ENCODE data around the gene CHRM2. TPM values are rescaled to one million over a fixed set of nuclear protein-coding genes. Genes with fewer than 3 reads are reported as not detected.

Gene CHRM2
- total and polyA plus RNA-seq, 9 of the 15 experiments (the other 6 are each of a cell fraction or from before 2014, with no cell fraction given): not detected

GRCh38 chr7:136925556-136925955 is 57.1 kb downstream of the CHRM2 start (continued):
- TF ChIP-seq ZNF398 (CRISPR knock-in tag; IDR thresholded peaks at IDR 0.05): no peak
- no peak for TF ChIP-seq L3MBTL2 (IDR thresholded peaks at IDR 0.05)
- no peak for TF ChIP-seq ZNF175 (CRISPR knock-in tag; IDR thresholded peaks at IDR 0.05; ENCODE audit: low read depth)
- TF ChIP-seq SMARCC2 (IDR thresholded peaks at IDR 0.05; ENCODE audit: low read depth): no peak

GRCh38 chr7:136931169-136931867 is 62.9 kb downstream of the CHRM2 start:
- Histone ChIP-seq H3K9ac (ENCODE audit: insufficient read depth in 1 of 2, low read depth in 2 of 2, low read length in 2 of 2) (no peak overlapping the region), H3K36me3 (ENCODE audit: control insufficient read depth, insufficient read depth, low read length) (no peaks in the 10 kb centered on the region), H3K79me2 (ENCODE audit: control insufficient read depth, insufficient read depth, low read length) (no peaks in the 10 kb centered on the region), H2AFZ (ENCODE audit: low read depth, low read length) (no peak overlapping the region), H3K9me1 (ENCODE audit: control insufficient read depth, insufficient read depth, low read length) (no peaks in the 10 kb centered on the region), H3K4me2 (ENCODE audit: insufficient read depth, low read length) (no peak overlapping the region), H3K27ac (ENCODE audit: extremely low read depth, low read depth, low read length) (no peak overlapping the region), H3K9me3 (replicated peaks; ENCODE audit: control insufficient read depth, insufficient read depth, low read depth, low read length) (no peaks in the 10 kb centered on the region; the same call in 1 of the 2 replicates), H3K27me3 (ENCODE audit: control insufficient read depth in 2 of 2, insufficient read depth in 2 of 2, low read length in 2 of 2) (no peaks in the 10 kb centered on the region), H3K4me1 (replicated peaks in 1 of 2; ENCODE audit: control insufficient read depth in 2 of 2, insufficient read depth in 2 of 2, low read length in 2 of 2) (no peaks in the 10 kb centered on the region), H4K20me1 (replicated peaks; ENCODE audit: control insufficient read depth, insufficient read depth, low read length) (no peaks in the 10 kb centered on the region), H3K4me3 (no peak overlapping the region)
- ATAC-seq (no peak), DNase-seq (ENCODE audit: extremely low read depth in 1 of 4, low spot score in 3 of 4) (no peak), FAIRE-seq (no peak)
- no peak for TF ChIP-seq NCOA2 (IDR thresholded peaks at IDR 0.05; ENCODE audit: partially characterized antibody in 2 of 2)
- in situ Hi-C loops (cut with MboI) (no loop called here), intact Hi-C loops (cut with micrococcal nuclease) (no loop called here)
- ChIA-PET POLR2A (no interaction called here), CTCF (ENCODE audit: low intra/inter-chr PET ratio) (no interaction called here)
- 1% methylated on average over 3 of the region's 3 CpGs for WGBS (ENCODE audit: insufficient coverage, low coverage, missing lambda C conversion rate)
- BruUV-seq (replicated peaks): no TSS peak

Measured in K562 (cell line).